ENCODE results near the gene CDK5RAP2.
"Not testable (repeated sequence)": the region's sequence is repeated elsewhere in the genome, so short reads cannot be mapped to it uniquely, and the experiment has no call there.

CDK5RAP2 gene

GRCh38 chr9:120542701-120543490 is 37.1 kb downstream of the CDK5RAP2 start:
- DNase-seq (ENCODE audit: low spot score) = no peak

- DNase-seq (ENCODE audit: low spot score) = no peak
These were observed 38.0 kb downstream of the CDK5RAP2 start for GRCh38 chr9:120541921-120542320.

DNA sequence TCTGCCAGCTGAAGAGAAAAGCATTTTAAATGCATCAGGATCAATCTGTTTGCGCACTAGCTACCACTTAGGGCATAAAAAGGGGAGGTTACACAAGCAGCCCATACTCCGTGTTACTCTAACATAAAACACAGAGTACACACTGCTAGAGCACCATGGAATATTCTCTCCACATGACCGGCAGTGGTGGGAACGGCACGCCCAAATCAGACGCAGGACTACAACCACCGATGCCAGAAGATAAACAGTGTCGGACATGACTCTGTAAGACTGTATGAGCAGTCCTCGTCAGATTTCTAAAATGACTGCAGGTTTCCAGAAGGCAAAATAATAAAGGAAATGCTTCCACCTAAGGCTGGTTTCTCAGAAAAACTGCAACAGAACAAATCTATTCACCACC is 40.0 kb downstream of the CDK5RAP2 start:
- no peak for DNase-seq (ENCODE audit: low spot score)

- DNase-seq (ENCODE audit: low spot score) = no peak
These were observed 41.6 kb downstream of the CDK5RAP2 start for GRCh38 chr9:120538339-120538738.

GRCh38 chr9:120536949-120537640 is 42.9 kb downstream of the CDK5RAP2 start:
- DNase-seq (ENCODE audit: low spot score) = no peak

DNA sequence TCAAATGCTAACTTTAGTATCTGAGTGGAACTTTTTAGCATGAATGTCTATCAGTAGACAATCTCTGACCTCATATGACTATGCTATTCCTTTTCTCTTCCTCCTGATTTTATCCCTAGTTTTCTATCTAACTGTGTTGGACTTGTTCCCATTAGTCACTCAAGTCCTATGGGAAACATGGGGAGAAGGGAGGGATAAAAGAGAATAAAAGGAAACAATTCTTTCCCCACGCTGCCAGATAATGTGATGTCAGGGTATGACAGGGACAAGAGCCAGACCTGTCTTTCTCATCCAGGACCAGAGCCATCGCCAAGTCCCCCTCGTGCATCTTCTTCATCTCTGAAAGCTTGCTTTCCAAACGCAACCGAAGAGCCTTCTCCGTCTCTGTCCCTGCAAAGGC is 43.9 kb downstream of the CDK5RAP2 start:
- no peak for DNase-seq (ENCODE audit: low spot score)

GRCh38 chr9:120534266-120534665 is 45.7 kb downstream of the CDK5RAP2 start:
- no peak for DNase-seq (ENCODE audit: low spot score)

DNA sequence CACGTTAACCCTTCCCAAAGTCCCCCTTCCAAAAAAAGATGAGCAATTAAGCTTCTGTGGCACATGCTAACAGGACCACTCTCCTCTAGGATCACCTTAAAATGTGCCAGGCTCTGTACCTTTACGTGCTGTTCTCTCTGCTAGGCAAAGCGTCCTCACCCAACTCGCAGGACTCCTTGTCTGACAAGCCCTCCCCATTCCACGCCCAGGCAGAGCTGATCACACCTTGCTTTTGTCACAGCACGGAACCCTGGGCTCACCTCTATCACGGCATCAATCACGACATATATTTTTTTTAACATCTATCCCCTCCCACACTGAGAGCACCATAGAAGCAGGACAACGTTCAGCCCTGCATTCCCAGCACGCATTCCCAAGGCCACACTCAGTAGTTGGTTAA is 47.1 kb downstream of the CDK5RAP2 start:
- DNase-seq (ENCODE audit: low spot score) = no peak

DNA sequence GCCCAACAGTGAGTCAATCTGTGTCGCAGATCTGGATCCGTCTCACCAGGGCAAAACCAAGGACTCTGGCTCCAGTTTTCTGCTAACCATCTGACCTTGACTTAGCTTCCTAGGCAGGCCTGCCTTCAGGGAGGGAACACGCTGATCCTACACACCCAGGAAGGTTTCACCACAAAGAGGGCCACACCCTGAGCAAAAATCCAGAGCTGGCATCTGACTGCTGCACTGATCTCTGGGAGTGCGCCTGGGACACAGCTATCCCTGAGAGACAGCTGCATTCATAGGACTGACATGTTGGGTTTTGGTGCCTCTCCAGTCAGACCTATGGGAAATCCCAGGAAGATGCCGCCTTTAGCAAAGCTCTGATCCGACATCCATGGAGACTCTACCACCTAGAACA is 47.5 kb downstream of the CDK5RAP2 start:
- DNase-seq (ENCODE audit: low spot score) = no peak

DNA sequence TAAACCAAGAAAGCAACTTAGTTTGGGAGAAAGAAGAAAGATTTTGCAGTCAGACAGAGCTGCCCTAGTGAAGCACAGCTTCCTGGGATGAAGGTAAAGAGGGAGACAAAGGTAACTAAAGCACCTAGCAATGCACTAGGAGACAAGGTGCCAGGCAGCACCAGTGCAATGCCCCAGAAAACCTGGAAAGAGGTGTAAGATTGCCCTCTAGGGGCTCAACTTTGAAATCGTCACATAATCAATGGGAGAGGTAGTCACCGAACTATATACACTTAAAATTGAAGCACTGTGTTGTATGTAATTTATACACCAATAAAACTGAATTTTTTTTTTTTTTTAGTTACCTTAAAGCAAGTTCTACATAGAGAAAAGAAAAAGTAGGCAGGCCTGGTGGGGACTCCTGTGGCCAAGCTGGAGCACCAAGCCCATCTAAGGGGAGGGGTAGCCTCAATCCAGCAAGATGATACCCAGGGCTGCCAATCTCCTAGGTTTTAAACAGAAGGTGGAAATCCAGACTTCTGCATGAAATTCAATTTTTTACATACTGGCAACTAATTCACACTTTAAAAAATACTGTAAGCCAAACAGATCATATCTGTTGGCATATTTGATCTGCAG is 48.2 kb downstream of the CDK5RAP2 start:
- DNase-seq (ENCODE audit: low spot score) = peak; percentile 43

GRCh38 chr9:120530220-120530832 is 49.6 kb downstream of the CDK5RAP2 start:
- DNase-seq (ENCODE audit: low spot score) = not testable (repeated sequence)

DNA sequence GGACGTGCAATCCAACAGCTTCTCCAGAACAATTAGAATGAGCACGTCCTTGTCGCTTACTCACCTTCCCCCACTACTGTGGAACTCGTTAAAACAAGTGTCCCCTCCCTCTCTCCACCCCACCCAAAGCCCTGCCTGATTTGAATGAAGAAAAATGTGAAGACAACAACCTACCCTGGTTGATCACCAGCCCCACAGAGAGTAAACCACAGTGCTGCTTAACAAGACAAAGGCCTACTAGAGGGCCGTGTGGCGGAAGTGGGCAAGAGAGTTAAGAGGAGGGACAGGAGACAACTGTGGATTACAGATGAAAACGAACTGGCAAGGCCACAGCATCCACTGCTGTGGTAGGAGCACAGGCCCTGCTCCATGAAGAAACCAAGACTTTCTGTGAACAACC is 51.1 kb downstream of the CDK5RAP2 start:
- no peak for DNase-seq (ENCODE audit: low spot score)

- DNase-seq (ENCODE audit: low spot score) = no peak
These were observed 51.6 kb downstream of the CDK5RAP2 start for GRCh38 chr9:120528327-120528726.

DNA sequence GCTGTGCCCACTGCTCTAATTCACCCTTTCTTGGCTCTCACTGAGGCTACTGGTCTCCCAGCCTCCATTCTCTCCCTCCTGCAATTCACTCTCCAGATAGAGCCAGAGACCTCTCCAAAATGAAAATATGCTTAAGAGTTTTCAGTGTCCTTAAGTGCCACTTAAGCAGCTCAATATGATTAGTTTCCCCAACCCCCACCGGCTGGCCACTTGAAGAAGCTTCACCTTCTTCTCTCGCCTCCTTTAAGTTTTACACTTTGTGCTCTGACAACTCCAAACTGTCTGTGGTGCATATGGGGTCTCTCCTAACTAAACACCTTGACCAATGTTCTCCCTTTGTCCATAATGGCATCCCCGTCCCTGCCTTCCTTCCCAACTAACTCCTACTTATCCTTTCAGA is 53.4 kb downstream of the CDK5RAP2 start:
- DNase-seq (ENCODE audit: low spot score) = no peak

DNA sequence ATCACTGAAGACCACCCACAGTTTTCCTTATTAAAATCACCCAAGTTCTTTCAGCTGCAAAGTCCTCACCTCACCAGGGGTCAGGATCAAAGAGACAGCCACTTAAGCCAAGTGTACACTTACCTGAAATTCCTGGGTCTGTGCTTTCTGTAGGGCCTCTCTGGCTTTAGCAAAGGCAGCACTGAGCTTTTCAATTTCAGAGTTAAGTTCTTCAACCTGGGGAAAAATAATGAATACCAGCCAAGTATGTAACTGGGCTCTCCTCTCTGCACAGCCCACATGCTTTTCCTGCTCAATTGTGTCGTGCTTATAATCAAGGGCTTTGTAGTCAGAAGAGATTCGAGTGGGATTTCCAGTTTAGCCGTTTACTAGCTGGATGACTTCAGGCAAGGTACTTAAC is 55.1 kb downstream of the CDK5RAP2 start:
- no peak for DNase-seq (ENCODE audit: low spot score)

DNA sequence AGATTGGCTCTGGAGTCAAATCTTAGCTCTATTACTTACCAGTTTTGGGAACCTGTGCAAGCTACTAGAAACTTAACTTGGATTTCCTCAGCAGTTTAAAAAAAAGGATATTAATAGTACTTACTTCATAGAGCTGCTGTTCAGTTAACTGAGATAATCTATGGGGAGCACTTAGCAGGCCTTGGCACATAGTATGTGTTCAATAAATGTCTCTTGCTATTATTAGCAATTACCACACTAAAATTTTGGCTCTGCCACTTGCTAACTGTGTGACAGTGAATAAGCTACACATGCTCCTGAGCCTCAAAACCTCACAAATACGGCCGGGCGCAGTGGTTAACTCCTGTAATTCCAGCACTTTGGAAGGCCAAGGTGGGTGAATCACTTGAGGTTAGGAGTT is 55.9 kb downstream of the CDK5RAP2 start:
- DNase-seq (ENCODE audit: low spot score) = no peak

- no peak for DNase-seq (ENCODE audit: low spot score)
These were observed 57.4 kb downstream of the CDK5RAP2 start for GRCh38 chr9:120522558-120522957.

- DNase-seq (ENCODE audit: low spot score) = no peak
These were observed 57.9 kb downstream of the CDK5RAP2 start for GRCh38 chr9:120522032-120522431.

DNA sequence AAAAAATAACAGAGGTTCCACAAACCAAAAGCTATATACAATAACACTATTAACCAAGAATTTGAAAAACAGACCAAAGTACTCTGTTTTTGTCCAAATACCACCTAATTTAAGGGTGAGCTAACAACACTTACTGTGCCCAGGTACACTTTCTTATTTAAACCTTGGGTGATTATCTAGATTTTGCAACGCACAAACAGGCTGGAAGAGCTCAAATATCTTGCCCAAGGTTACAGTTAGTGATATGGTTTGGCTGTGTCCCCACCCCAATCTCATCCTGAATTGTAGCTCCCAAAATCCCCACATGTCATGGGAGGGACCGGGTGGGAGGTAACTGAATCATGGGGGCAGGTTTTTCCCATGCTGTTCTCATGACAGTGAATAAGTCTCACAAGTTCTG is 58.9 kb downstream of the CDK5RAP2 start:
- DNase-seq (ENCODE audit: low spot score) = no peak

- not testable (repeated sequence) for DNase-seq (ENCODE audit: low spot score)
These were observed 64.0 kb downstream of the CDK5RAP2 start for GRCh38 chr9:120515996-120516395.

GRCh38 chr9:120515481-120515880 is 64.5 kb downstream of the CDK5RAP2 start:
- DNase-seq (ENCODE audit: low spot score) = not testable (repeated sequence)

- DNase-seq (ENCODE audit: low spot score) = no peak
These were observed 65.6 kb downstream of the CDK5RAP2 start for GRCh38 chr9:120514405-120514804.
